ENCODE data around the gene DPY19L1.
A peak's percentile ranks its signal among the peaks of the same experiment; 100 is the strongest.
"Not testable (repeated sequence)": the region's sequence is repeated elsewhere in the genome, so short reads cannot be mapped to it uniquely, and the experiment has no call there.

Gene DPY19L1

GRCh38 chr7:34967818-34968217 lies 69.5 kb downstream of the DPY19L1 start:
- not testable (repeated sequence) for H3K18ac ChIP-seq (ENCODE audit: low read depth in 1 of 2, low read length in 2 of 2); H2BK5ac ChIP-seq (ENCODE audit: low read depth, low read length, poor library complexity, severe bottlenecking); H3K9me3 ChIP-seq (ENCODE audit: control insufficient read depth, low read length); DNase-seq; H4K91ac ChIP-seq (ENCODE audit: low read length); H3K27me3 ChIP-seq (ENCODE audit: control insufficient read depth in 1 of 2, insufficient read depth in 1 of 2, low read length in 2 of 2); H3K23ac ChIP-seq (ENCODE audit: low read length in 2 of 2); H3K9ac ChIP-seq (ENCODE audit: low read length); H2BK120ac ChIP-seq (ENCODE audit: low read depth, low read length); H2BK15ac ChIP-seq (ENCODE audit: low read depth, poor library complexity, severe bottlenecking); H4K8ac ChIP-seq (ENCODE audit: low read length); H3K4ac ChIP-seq (ENCODE audit: low read depth in 1 of 2, low read length in 2 of 2); H3K4me1 ChIP-seq (ENCODE audit: control insufficient read depth, insufficient read depth, low read depth, low read length); H3K4me3 ChIP-seq (ENCODE audit: insufficient read depth in 1 of 2, low read depth in 1 of 2, low read length in 2 of 2); H3K79me1 ChIP-seq (replicated peaks; ENCODE audit: low read length, poor library complexity, severe bottlenecking); H2AK5ac ChIP-seq (ENCODE audit: low read length, severe bottlenecking); H3K14ac ChIP-seq (ENCODE audit: low read length in 2 of 2); H2BK12ac ChIP-seq (ENCODE audit: low read length in 2 of 2); H3K27ac ChIP-seq (ENCODE audit: low read length, poor library complexity, severe bottlenecking); H2AFZ ChIP-seq (ENCODE audit: low read depth, low read length); H3K4me2 ChIP-seq (ENCODE audit: low read length, poor library complexity, severe bottlenecking)
- WGBS = no CpG with 5 or more reads among the region's 1 CpG
- peaks cover 7 to 12% of the 10 kb centered on the region in 2 experiments for H3K36me3 ChIP-seq (ENCODE audit: control insufficient read depth in 1 of 2, insufficient read depth in 2 of 2, low read depth in 1 of 2, low read length in 2 of 2)

- not testable (repeated sequence) for H2BK5ac ChIP-seq (ENCODE audit: low read depth, low read length, poor library complexity, severe bottlenecking); H3K79me1 ChIP-seq (replicated peaks; ENCODE audit: low read length, poor library complexity, severe bottlenecking); H4K91ac ChIP-seq (ENCODE audit: low read length); H3K4ac ChIP-seq (ENCODE audit: low read depth in 1 of 2, low read length in 2 of 2); DNase-seq; H2BK120ac ChIP-seq (ENCODE audit: low read depth, low read length); H3K4me1 ChIP-seq (ENCODE audit: control insufficient read depth, insufficient read depth, low read depth, low read length); H3K27me3 ChIP-seq (ENCODE audit: control insufficient read depth in 1 of 2, insufficient read depth in 1 of 2, low read length in 2 of 2); H3K9me3 ChIP-seq (ENCODE audit: control insufficient read depth, low read length); H2AFZ ChIP-seq (ENCODE audit: low read depth, low read length); H2BK12ac ChIP-seq (ENCODE audit: low read length in 2 of 2); H3K18ac ChIP-seq (ENCODE audit: low read depth in 1 of 2, low read length in 2 of 2); H3K4me3 ChIP-seq (ENCODE audit: insufficient read depth in 1 of 2, low read depth in 1 of 2, low read length in 2 of 2); H3K4me2 ChIP-seq (ENCODE audit: low read length, poor library complexity, severe bottlenecking); H3K14ac ChIP-seq (ENCODE audit: low read length in 2 of 2); H2BK15ac ChIP-seq (ENCODE audit: low read depth, poor library complexity, severe bottlenecking); H2AK5ac ChIP-seq (ENCODE audit: low read length, severe bottlenecking); H3K27ac ChIP-seq (ENCODE audit: low read length, poor library complexity, severe bottlenecking); H3K36me3 ChIP-seq (ENCODE audit: control insufficient read depth in 1 of 2, insufficient read depth in 2 of 2, low read depth in 1 of 2, low read length in 2 of 2); H3K23ac ChIP-seq (ENCODE audit: low read length in 2 of 2); H4K8ac ChIP-seq (ENCODE audit: low read length); H3K9ac ChIP-seq (ENCODE audit: low read length)
- WGBS = 96% methylated on average over 3 of the region's 3 CpGs
Observed at GRCh38 chr7:34966504-34966903, 70.8 kb downstream of the DPY19L1 start.

- no peak overlapping the region for H3K4me3 ChIP-seq (ENCODE audit: insufficient read depth in 1 of 2, low read depth in 1 of 2, low read length in 2 of 2)
- H2AFZ ChIP-seq (ENCODE audit: low read depth, low read length) = no peak overlapping the region
- no peak overlapping the region for H3K4me2 ChIP-seq (ENCODE audit: low read length, poor library complexity, severe bottlenecking)
- no peak overlapping the region for H2AK5ac ChIP-seq (ENCODE audit: low read length, severe bottlenecking)
- no peak overlapping the region for H2BK12ac ChIP-seq (ENCODE audit: low read length in 2 of 2)
- DNase-seq = peak; percentile 52
- H4K91ac ChIP-seq (ENCODE audit: low read length) = no peak overlapping the region
- no peak overlapping the region for H3K18ac ChIP-seq (ENCODE audit: low read depth in 1 of 2, low read length in 2 of 2)
- no peaks in the 10 kb centered on the region for H3K27me3 ChIP-seq (ENCODE audit: control insufficient read depth in 1 of 2, insufficient read depth in 1 of 2, low read length in 2 of 2)
- H3K23ac ChIP-seq (ENCODE audit: low read length in 2 of 2) = no peak overlapping the region
- H3K4ac ChIP-seq (ENCODE audit: low read depth in 1 of 2, low read length in 2 of 2) = no peak overlapping the region
- H2BK15ac ChIP-seq (ENCODE audit: low read depth, poor library complexity, severe bottlenecking) = no peak overlapping the region
- no peaks in the 10 kb centered on the region for H3K79me1 ChIP-seq (replicated peaks; ENCODE audit: low read length, poor library complexity, severe bottlenecking)
- peaks cover 0 to 5% of the 10 kb centered on the region in 2 experiments for H3K36me3 ChIP-seq (ENCODE audit: control insufficient read depth in 1 of 2, insufficient read depth in 2 of 2, low read depth in 1 of 2, low read length in 2 of 2)
- no CpG with 5 or more reads among the region's 1 CpG for WGBS
- H3K4me1 ChIP-seq (ENCODE audit: control insufficient read depth, insufficient read depth, low read depth, low read length) = no peaks in the 10 kb centered on the region
- no peak overlapping the region for H4K8ac ChIP-seq (ENCODE audit: low read length)
- H3K9ac ChIP-seq (ENCODE audit: low read length) = no peak overlapping the region
- H3K14ac ChIP-seq (ENCODE audit: low read length in 2 of 2) = no peak overlapping the region
- no peak overlapping the region for H2BK120ac ChIP-seq (ENCODE audit: low read depth, low read length)
- no peaks in the 10 kb centered on the region for H3K9me3 ChIP-seq (ENCODE audit: control insufficient read depth, low read length)
- H2BK5ac ChIP-seq (ENCODE audit: low read depth, low read length, poor library complexity, severe bottlenecking) = no peak overlapping the region
- H3K27ac ChIP-seq (ENCODE audit: low read length, poor library complexity, severe bottlenecking) = no peak overlapping the region
Observed at GRCh38 chr7:34958021-34958420, 79.3 kb downstream of the DPY19L1 start.

- Histone ChIP-seq H4K8ac (ENCODE audit: low read length) (no peak overlapping the region), H3K14ac (ENCODE audit: low read length in 2 of 2) (no peak overlapping the region), H3K9me3 (ENCODE audit: control insufficient read depth, low read length) (no peaks in the 10 kb centered on the region), H3K27ac (ENCODE audit: low read length, poor library complexity, severe bottlenecking) (no peak overlapping the region), H2AK5ac (ENCODE audit: low read length, severe bottlenecking) (no peak overlapping the region), H2BK120ac (ENCODE audit: low read depth, low read length) (no peak overlapping the region), H3K79me1 (replicated peaks; ENCODE audit: low read length, poor library complexity, severe bottlenecking) (peaks cover 2% of the 10 kb centered on the region), H2AFZ (ENCODE audit: low read depth, low read length) (no peak overlapping the region), H3K36me3 (ENCODE audit: control insufficient read depth in 1 of 2, insufficient read depth in 2 of 2, low read depth in 1 of 2, low read length in 2 of 2) (peaks cover 0 to 5% of the 10 kb centered on the region in 2 experiments), H2BK15ac (ENCODE audit: low read depth, poor library complexity, severe bottlenecking) (no peak overlapping the region), H2BK12ac (ENCODE audit: low read length in 2 of 2) (no peak overlapping the region), H4K91ac (ENCODE audit: low read length) (no peak overlapping the region), H3K27me3 (ENCODE audit: control insufficient read depth in 1 of 2, insufficient read depth in 1 of 2, low read length in 2 of 2) (no peaks in the 10 kb centered on the region), H3K4ac (ENCODE audit: low read depth in 1 of 2, low read length in 2 of 2) (no peak overlapping the region), H3K9ac (ENCODE audit: low read length) (no peak overlapping the region), H3K23ac (ENCODE audit: low read length in 2 of 2) (no peak overlapping the region), H3K4me2 (ENCODE audit: low read length, poor library complexity, severe bottlenecking) (no peak overlapping the region), H3K4me1 (ENCODE audit: control insufficient read depth, insufficient read depth, low read depth, low read length) (no peaks in the 10 kb centered on the region), H3K18ac (ENCODE audit: low read depth in 1 of 2, low read length in 2 of 2) (no peak overlapping the region), H3K4me3 (ENCODE audit: insufficient read depth in 1 of 2, low read depth in 1 of 2, low read length in 2 of 2) (no peak overlapping the region), H2BK5ac (ENCODE audit: low read depth, low read length, poor library complexity, severe bottlenecking) (no peak overlapping the region)
- 100% methylated on average over 3 of the region's 3 CpGs for WGBS
- no peak for DNase-seq
Observed at GRCh38 chr7:34952822-34953221, 84.5 kb downstream of the DPY19L1 start.

Measured in mesenchymal stem cell (in vitro differentiated cells and primary cell).